NK-92 treated with Interleukin-12 subunit alpha and Interleukin-12 subunit beta, amount 100 ng/mL, for 24 hours (cell line): ENCODE results near the gene MGARP.
"Not testable (repeated sequence)": the region's sequence is repeated elsewhere in the genome, so short reads cannot be mapped to it uniquely, and the experiment has no call there.

Experiments used
- DNase-seq: peaks from one replicate; lab custom pipeline; 2025; lab: John Stamatoyannopoulos, UW

MGARP gene

GRCh38 chr4:139295206-139295941 lies 15.3 kb upstream of the MGARP start:
- peak; percentile 89 for DNase-seq

GRCh38 chr4:139286186-139286698 lies 6.2 kb upstream of the MGARP start:
- DNase-seq: no peak

- DNase-seq: no peak
Observed at GRCh38 chr4:139282721-139283075, 2.7 kb upstream of the MGARP start.

GRCh38 chr4:139282065-139282720 lies 2.2 kb upstream of the MGARP start:
- no peak for DNase-seq

- DNase-seq: no peak
Observed at GRCh38 chr4:139278912-139279759, 889 bp downstream of the MGARP start.

GRCh38 chr4:139278485-139278884 lies 1.5 kb downstream of the MGARP start:
- no peak for DNase-seq

GRCh38 chr4:139275281-139275735 lies 4.7 kb downstream of the MGARP start:
- DNase-seq: no peak

- no peak for DNase-seq
Observed at GRCh38 chr4:139274790-139275189, 5.2 kb downstream of the MGARP start.

- no peak for DNase-seq
Observed at GRCh38 chr4:139273835-139274234, 6.2 kb downstream of the MGARP start.

GRCh38 chr4:139267301-139267700 lies 12.7 kb downstream of the MGARP start:
- no peak for DNase-seq

- DNase-seq: peak; percentile 81
Observed at GRCh38 chr4:139266583-139267257, 13.3 kb downstream of the MGARP start.

GRCh38 chr4:139266208-139266582 lies 13.8 kb downstream of the MGARP start:
- no peak for DNase-seq

- no peak for DNase-seq
Observed at GRCh38 chr4:139265654-139266053, 14.4 kb downstream of the MGARP start.

- DNase-seq: no peak
Observed at GRCh38 chr4:139256349-139256748, 23.7 kb downstream of the MGARP start.

- not testable (repeated sequence) for DNase-seq
Observed at GRCh38 chr4:139255581-139255980, 24.4 kb downstream of the MGARP start.

GRCh38 chr4:139253713-139254112 lies 26.3 kb downstream of the MGARP start:
- DNase-seq: no peak

- DNase-seq: no peak
Observed at GRCh38 chr4:139253046-139253445, 27.0 kb downstream of the MGARP start.

GRCh38 chr4:139247700-139248238 lies 32.3 kb downstream of the MGARP start:
- no peak for DNase-seq

- no peak for DNase-seq
Observed at GRCh38 chr4:139247241-139247640, 32.8 kb downstream of the MGARP start.

GRCh38 chr4:139246166-139246565 lies 33.9 kb downstream of the MGARP start:
- DNase-seq: no peak

- no peak for DNase-seq
Observed at GRCh38 chr4:139245590-139245989, 34.4 kb downstream of the MGARP start.
